22Rv1 (cell line): ENCODE data around the gene HOXD10.

Source experiments
- ZFX ChIP-seq: fragments of 450-650 bp; IDR thresholded peaks from 2 replicates; pipeline ENCODE4 v1.6.1; 2017; ENCODE audit warnings: antibody characterized with exemption, borderline replicate concordance
- TF ChIP-seq, protein P1 (sequence below): fragments of 450-650 bp; IDR thresholded peaks from 2 replicates; pipeline ENCODE4 v1.5.1; 2017; ENCODE audit warnings: mild to moderate bottlenecking

DNA sequence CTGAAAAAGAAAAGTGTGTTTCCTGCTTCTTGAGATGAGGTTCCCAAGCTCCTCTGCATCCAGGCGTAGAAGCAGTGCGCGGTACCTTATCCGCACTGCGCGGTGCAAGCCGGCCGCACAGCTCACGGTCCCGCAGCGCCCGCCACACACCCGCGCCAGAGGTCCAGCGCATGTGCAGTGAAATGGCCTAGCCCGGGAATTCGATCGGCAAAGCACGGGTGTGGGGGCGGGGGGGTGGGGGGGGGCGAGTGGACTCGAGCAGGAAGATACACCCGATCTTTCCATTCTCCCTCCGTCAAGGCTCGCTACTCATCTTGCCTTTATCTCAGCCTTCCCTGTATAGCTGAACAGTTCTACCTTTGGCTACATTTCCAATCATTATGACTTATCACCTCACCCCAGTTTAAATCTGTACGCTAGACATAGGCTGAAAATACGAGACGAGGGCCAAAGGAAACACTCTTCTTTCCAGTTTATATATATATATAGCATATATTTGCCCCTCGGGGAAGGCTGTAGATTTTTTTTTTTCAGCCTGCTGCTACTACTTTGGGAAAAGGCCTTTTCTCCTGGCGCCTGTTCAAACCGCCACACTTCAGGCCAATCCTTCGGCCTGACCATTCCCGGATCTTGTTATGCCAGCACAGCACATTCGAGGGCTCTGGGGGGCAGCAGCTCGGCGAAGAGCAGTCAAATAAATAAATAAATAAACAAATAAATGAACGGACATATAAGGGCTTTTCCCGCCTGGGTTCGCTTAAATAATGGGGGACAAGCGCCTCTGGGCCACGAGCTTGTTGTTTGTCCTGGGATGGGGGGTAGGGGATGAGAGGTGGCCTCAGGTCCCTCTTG is 23.3 kb downstream of the HOXD10 start:
- TF ChIP-seq, protein P1, sequence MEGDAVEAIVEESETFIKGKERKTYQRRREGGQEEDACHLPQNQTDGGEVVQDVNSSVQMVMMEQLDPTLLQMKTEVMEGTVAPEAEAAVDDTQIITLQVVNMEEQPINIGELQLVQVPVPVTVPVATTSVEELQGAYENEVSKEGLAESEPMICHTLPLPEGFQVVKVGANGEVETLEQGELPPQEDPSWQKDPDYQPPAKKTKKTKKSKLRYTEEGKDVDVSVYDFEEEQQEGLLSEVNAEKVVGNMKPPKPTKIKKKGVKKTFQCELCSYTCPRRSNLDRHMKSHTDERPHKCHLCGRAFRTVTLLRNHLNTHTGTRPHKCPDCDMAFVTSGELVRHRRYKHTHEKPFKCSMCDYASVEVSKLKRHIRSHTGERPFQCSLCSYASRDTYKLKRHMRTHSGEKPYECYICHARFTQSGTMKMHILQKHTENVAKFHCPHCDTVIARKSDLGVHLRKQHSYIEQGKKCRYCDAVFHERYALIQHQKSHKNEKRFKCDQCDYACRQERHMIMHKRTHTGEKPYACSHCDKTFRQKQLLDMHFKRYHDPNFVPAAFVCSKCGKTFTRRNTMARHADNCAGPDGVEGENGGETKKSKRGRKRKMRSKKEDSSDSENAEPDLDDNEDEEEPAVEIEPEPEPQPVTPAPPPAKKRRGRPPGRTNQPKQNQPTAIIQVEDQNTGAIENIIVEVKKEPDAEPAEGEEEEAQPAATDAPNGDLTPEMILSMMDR: no peak
- TF ChIP-seq ZFX: no peak
